H9 (cell line): ENCODE measurements around the gene NUP133. TPM values are rescaled to one million over a fixed set of nuclear protein-coding genes. Genes with fewer than 3 reads are reported as not detected.

ENCODE experiments used
- DNase-seq: peaks from one replicate; pipeline ENCODE4 v3.0.0-alpha.2; 2017
- H2AFZ ChIP-seq: one replicate; pipeline ENCODE4 v1.6.1; 2013; ENCODE audit warnings: mild to moderate bottlenecking, low read length, control low read depth, moderate library complexity
- H2AK5ac ChIP-seq: 2 replicates; pipeline ENCODE4 v1.6.1; 2013; ENCODE audit warnings: low read length, control low read depth, mixed read lengths; ENCODE audit not compliant: insufficient read length
- H2BK120ac ChIP-seq: one replicate; pipeline ENCODE4 v1.6.1; 2013; ENCODE audit warnings: low read depth, mild to moderate bottlenecking, low read length, control low read depth, inconsistent platforms; ENCODE audit not compliant: poor library complexity, severe bottlenecking
- H2BK12ac ChIP-seq: 2 replicates; pipeline ENCODE4 v1.6.1; 2013; ENCODE audit warnings: low read length, control low read depth, mixed read lengths, low read depth; ENCODE audit not compliant: insufficient read length
- H2BK15ac ChIP-seq: 2 replicates; pipeline ENCODE4 v1.6.1; 2013; ENCODE audit warnings: low read depth, low read length, control low read depth
- H2BK20ac ChIP-seq: one replicate; pipeline ENCODE4 v1.6.1; 2013; ENCODE audit warnings: low read depth, mild to moderate bottlenecking, low read length, control low read depth, inconsistent platforms; ENCODE audit not compliant: poor library complexity, severe bottlenecking
- H2BK5ac ChIP-seq: 2 replicates; pipeline ENCODE4 v1.6.1; 2013; ENCODE audit warnings: low read length, control low read depth, mixed read lengths; ENCODE audit not compliant: insufficient read length
- H3K14ac ChIP-seq: 2 replicates; pipeline ENCODE4 v1.6.1; 2013; ENCODE audit warnings: low read length, control low read depth; ENCODE audit not compliant: insufficient read depth
- H3K18ac ChIP-seq: 2 replicates; pipeline ENCODE4 v1.6.1; 2013; ENCODE audit warnings: low read depth, mild to moderate bottlenecking, mixed read lengths, low read length, control low read depth; ENCODE audit not compliant: insufficient read length
- H3K23ac ChIP-seq: 2 replicates; pipeline ENCODE4 v1.6.1; 2013; ENCODE audit warnings: low read length, control low read depth, mixed read lengths, low read depth; ENCODE audit not compliant: insufficient read length
- H3K23me2 ChIP-seq: 2 replicates; pipeline ENCODE4 v1.6.1; 2013; ENCODE audit warnings: low read depth, mild to moderate bottlenecking, mixed read lengths, low read length, control low read depth; ENCODE audit not compliant: insufficient read length, poor library complexity, severe bottlenecking
- H3K27ac ChIP-seq: 2 replicates; pipeline ENCODE4 v1.5.1; 2013; ENCODE audit warnings: low read length, control low read depth, mixed read lengths, low read depth; ENCODE audit not compliant: insufficient read length
- H3K27me3 ChIP-seq: 2 replicates; pipeline ENCODE4 v1.6.1; 2013; ENCODE audit warnings: low read length, control low read depth, inconsistent platforms; ENCODE audit not compliant: insufficient read depth
- H3K4ac ChIP-seq: 2 replicates; pipeline ENCODE4 v1.6.1; 2013; ENCODE audit warnings: low read depth, mild to moderate bottlenecking, control low read depth, inconsistent platforms, low read length, moderate library complexity
- H3K4me1 ChIP-seq: 2 replicates; pipeline ENCODE4 v1.6.1; 2013; ENCODE audit warnings: low read length, control low read depth, inconsistent platforms; ENCODE audit not compliant: insufficient read depth
- H3K4me2 ChIP-seq: 2 replicates; pipeline ENCODE4 v1.6.1; 2013; ENCODE audit warnings: low read length, control low read depth, mixed read lengths; ENCODE audit not compliant: insufficient read length, insufficient read depth
- H3K56ac ChIP-seq: 2 replicates; pipeline ENCODE4 v1.6.1; 2013; ENCODE audit warnings: low read depth, mild to moderate bottlenecking, mixed read lengths, low read length, control low read depth; ENCODE audit not compliant: insufficient read length
- H3K79me1 ChIP-seq: 2 replicates; pipeline ENCODE4 v1.6.1; 2013; ENCODE audit warnings: low read depth, mild to moderate bottlenecking, moderate library complexity, low read length, control low read depth, inconsistent platforms; ENCODE audit not compliant: insufficient read depth, poor library complexity, severe bottlenecking
- H3K79me2 ChIP-seq: 2 replicates; pipeline ENCODE4 v1.6.1; 2013; ENCODE audit warnings: low read length, control low read depth, inconsistent platforms; ENCODE audit not compliant: insufficient read depth
- H3K9ac ChIP-seq: 2 replicates; pipeline ENCODE4 v1.6.1; 2013; ENCODE audit warnings: low read length, control low read depth, mixed read lengths; ENCODE audit not compliant: insufficient read length; ENCODE audit errors: extremely low read depth
- H3K9me3 ChIP-seq: one replicate; pipeline ENCODE4 v1.6.1; 2013; ENCODE audit warnings: low read depth, low read length, inconsistent platforms; ENCODE audit not compliant: control insufficient read depth
- H3T11ph ChIP-seq: one replicate; pipeline ENCODE4 v1.6.1; 2013; ENCODE audit warnings: mild to moderate bottlenecking, low read length, control low read depth, inconsistent platforms
- H4K20me1 ChIP-seq: one replicate; pipeline ENCODE4 v1.6.1; 2013; ENCODE audit not compliant: control insufficient read depth, insufficient read length, insufficient read depth
- H4K5ac ChIP-seq: 2 replicates; pipeline ENCODE4 v1.6.1; 2013; ENCODE audit warnings: low read depth, mild to moderate bottlenecking, mixed read lengths, low read length, control low read depth; ENCODE audit not compliant: insufficient read length
- H4K8ac ChIP-seq: replicated peaks from 2 replicates; pipeline ENCODE4 v1.6.1; 2013; ENCODE audit warnings: low read length, control low read depth, mixed read lengths, low read depth; ENCODE audit not compliant: insufficient read length
- H4K91ac ChIP-seq: 2 replicates; pipeline ENCODE4 v1.6.1; 2013; ENCODE audit warnings: low read depth, mild to moderate bottlenecking, moderate library complexity, mixed read lengths, low read length, control low read depth; ENCODE audit not compliant: insufficient read length
- H3K27ac Mint-ChIP-seq, 3 experiments: 2 replicates in 2 of 3; 3 replicates in 1 of 3; pipeline ENCODE4 v1.8.0; 2020 to 2021; ENCODE audit warnings: mixed read lengths in 3 of 3, mild to moderate bottlenecking in 1 of 3, moderate library complexity in 1 of 3
- H3K27me3 Mint-ChIP-seq: 2 replicates; pipeline ENCODE4 v1.8.0; 2021; ENCODE audit warnings: low read depth, mild to moderate bottlenecking, moderate library complexity, mixed read lengths
- H3K36me3 Mint-ChIP-seq, 3 experiments: 2 replicates in 2 of 3; 3 replicates in 1 of 3; pipeline ENCODE4 v1.8.0; 2020 to 2021; ENCODE audit warnings: low read depth in 3 of 3, mixed read lengths in 3 of 3; ENCODE audit not compliant: insufficient read depth in 1 of 3
- H3K4me1 Mint-ChIP-seq, 2 experiments: 2 replicates each; pipeline ENCODE4 v1.8.0; 2020; ENCODE audit warnings: mixed read lengths in 2 of 2
- H3K4me3 Mint-ChIP-seq, 2 experiments: 2 replicates in 1 of 2; 3 replicates in 1 of 2; pipeline ENCODE4 v1.8.0; 2020 to 2021; ENCODE audit warnings: mild to moderate bottlenecking in 2 of 2, mixed read lengths in 2 of 2, moderate library complexity in 1 of 2
- H3K9me3 Mint-ChIP-seq, 2 experiments: 2 replicates in 1 of 2; 3 replicates in 1 of 2; pipeline ENCODE4 v1.8.0; 2020; ENCODE audit warnings: mild to moderate bottlenecking in 2 of 2, mixed read lengths in 2 of 2, moderate library complexity in 1 of 2
- CTCF ChIP-seq: fragments of 200-600 bp; sonication (generic); conservative IDR thresholded peaks from 3 replicates; pipeline ENCODE4 v1.8.0; 2021; ENCODE audit warnings: antibody characterized with exemption, mild to moderate bottlenecking
- WGBS: extraction: QIAGEN DNeasy Blood & Tissue Kit; methylation state at CpG from one replicate; pipeline ENCODE4 v1.1.7; 2013; ENCODE audit warnings: missing lambda C conversion rate, low lambda C conversion rate, mixed read lengths; ENCODE audit not compliant: insufficient read length; ENCODE audit errors: extremely low coverage; 5-methylcytosine and 5-hydroxymethylcytosine counted together
- total RNA-seq: library from RNA; stranded (reverse); gene quantifications from 2 replicates; pipeline ENCODE4 v1.2.1, GENCODE V29; 2021

NUP133 gene
- total RNA-seq, 1 experiment from 2014 or later = 71.3 TPM

DNA sequence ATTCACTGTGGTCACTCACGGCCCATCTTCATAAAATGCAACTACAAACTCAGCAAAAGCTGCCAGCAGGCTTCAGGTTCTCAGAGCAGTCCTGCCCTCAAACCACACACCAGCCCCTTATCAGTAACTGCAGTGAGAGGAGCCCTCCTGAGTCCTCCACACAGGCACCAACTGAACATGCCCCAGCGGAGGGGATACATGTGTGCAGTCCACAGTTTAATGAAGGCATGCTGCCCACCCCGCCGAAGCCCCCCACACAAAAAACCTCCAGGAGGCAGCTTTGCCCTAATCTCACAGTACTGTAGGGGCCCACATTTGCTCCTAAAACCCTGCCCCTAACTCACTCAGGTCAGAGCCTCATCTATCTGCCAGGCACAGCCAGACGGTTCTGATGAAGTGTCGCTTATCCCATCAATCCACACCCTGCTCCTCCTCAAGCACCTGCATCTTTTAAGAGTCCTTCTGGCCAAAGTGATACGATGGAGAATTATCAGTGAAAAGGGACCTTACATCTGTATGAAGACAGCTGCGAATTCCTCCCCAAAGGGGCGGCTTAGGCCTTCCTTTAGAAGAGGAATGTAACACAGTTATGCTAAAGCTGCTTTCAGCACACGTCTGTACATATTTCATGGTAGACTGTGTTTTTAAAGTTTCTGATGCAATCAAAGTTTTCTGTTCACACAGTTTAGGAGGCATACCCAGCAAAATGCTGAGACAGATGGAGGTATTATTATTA, 46.9 kb upstream of the NUP133 start:
- Histone ChIP-seq H3K4ac (no peak overlapping the region), H3K4me2 (no peak overlapping the region), H3K27ac (no peak overlapping the region), H2AFZ (no peak overlapping the region), H3T11ph (no peak overlapping the region), H3K79me2 (no peaks in the 10 kb centered on the region; the same call in 1 of the 2 replicates), H2BK5ac (no peak overlapping the region), H3K79me1 (peaks cover 3% of the 10 kb centered on the region), H3K27me3 (no peaks in the 10 kb centered on the region), H2BK20ac (no peak overlapping the region), H2BK15ac (no peak overlapping the region), H3K9me3 (no peaks in the 10 kb centered on the region), H3K9ac (no peak overlapping the region), H4K20me1 (no peaks in the 10 kb centered on the region), H3K23me2 (peaks cover 3% of the 10 kb centered on the region), H2AK5ac (no peak overlapping the region), H3K4me1 (peaks cover 3% of the 10 kb centered on the region; the same call in 1 of the 2 replicates), H3K14ac (no peak overlapping the region), H3K56ac (no peak overlapping the region), H3K18ac (no peak overlapping the region), H4K91ac (no peak overlapping the region), H4K5ac (no peak overlapping the region), H2BK120ac (no peak overlapping the region), H3K23ac (no peak overlapping the region), H2BK12ac (no peak overlapping the region), H4K8ac (no peak overlapping the region)
- no peak for TF ChIP-seq CTCF
- H3K4me1 Mint-ChIP-seq = peaks cover 35 to 36% of the 10 kb centered on the region in 2 experiments
- no CpG with 5 or more reads among the region's 10 CpGs for WGBS
- H3K36me3 Mint-ChIP-seq = no peaks in the 10 kb centered on the region; a peak in 1 of 7 replicates
- H3K27ac Mint-ChIP-seq = peak overlapping the region in 1 of 3 experiments; percentile 65; a peak in 2 of 7 replicates
- H3K27me3 Mint-ChIP-seq = peaks cover 4% of the 10 kb centered on the region; the same call in 1 of the 2 replicates
- H3K4me3 Mint-ChIP-seq = no peak overlapping the region
- DNase-seq = no peak
- no peaks in the 10 kb centered on the region for H3K9me3 Mint-ChIP-seq
